ENCODE results near the gene UBAP2. TPM values are rescaled to one million over a fixed set of nuclear protein-coding genes. Genes with fewer than 3 reads are reported as not detected.

UBAP2 gene
- total RNA-seq, 1 experiment from 2014 or later = 62.5 TPM

GRCh38 chr9:34085581-34086500, 37.2 kb upstream of the UBAP2 start:
- Histone ChIP-seq H3K36me3 (ENCODE audit: insufficient read depth, low read length, poor library complexity, severe bottlenecking) (peaks cover 31% of the 10 kb centered on the region), H3K4me1 (ENCODE audit: insufficient read depth, low read length, poor library complexity, severe bottlenecking) (no peaks in the 10 kb centered on the region), H3K27ac (ENCODE audit: low read depth, low read length, poor library complexity, severe bottlenecking) (no peak overlapping the region), H3K4me3 (ENCODE audit: low read depth, low read length, poor library complexity, severe bottlenecking) (no peak overlapping the region), H3K27me3 (replicated peaks; ENCODE audit: insufficient read depth, low read depth, low read length, poor library complexity) (no peaks in the 10 kb centered on the region), H3K9me3 (ENCODE audit: low read depth, low read length, poor library complexity, severe bottlenecking) (no peaks in the 10 kb centered on the region)
- POLR2A ChIA-PET (ENCODE audit: low non-redundant PET) = no interaction called here
- no TSS peak for BruUV-seq (replicated peaks)
- CTCF ChIA-PET = interaction anchor here (0.5 kb wide), 1 partner anchor 76 kb away, joined by 6 read pairs; no protein-coding TSS in a partner anchor
- no peak for TF ChIP-seq EZH2 (IDR thresholded peaks at IDR 0.05; ENCODE audit: borderline replicate concordance, low read depth, low read length, poor library complexity, severe bottlenecking)
- no peak for TF ChIP-seq CTCF (conservative IDR thresholded peaks at IDR 0.05; ENCODE audit: low read depth, low read length)
- intact Hi-C loops (cut with micrococcal nuclease; ENCODE audit: unreplicated experiment) = no loop called here
- DNase-seq (ENCODE audit: low spot score) = no peak

GRCh38 chr9:34084562-34084961, 35.9 kb upstream of the UBAP2 start:
- ChIA-PET CTCF (no interaction called here), POLR2A (ENCODE audit: low non-redundant PET) (no interaction called here)
- Histone ChIP-seq H3K9me3 (ENCODE audit: low read depth, low read length, poor library complexity, severe bottlenecking) (no peaks in the 10 kb centered on the region), H3K4me1 (ENCODE audit: insufficient read depth, low read length, poor library complexity, severe bottlenecking) (no peaks in the 10 kb centered on the region), H3K27me3 (replicated peaks; ENCODE audit: insufficient read depth, low read depth, low read length, poor library complexity) (no peaks in the 10 kb centered on the region), H3K4me3 (ENCODE audit: low read depth, low read length, poor library complexity, severe bottlenecking) (no peak overlapping the region), H3K27ac (ENCODE audit: low read depth, low read length, poor library complexity, severe bottlenecking) (no peak overlapping the region), H3K36me3 (ENCODE audit: insufficient read depth, low read length, poor library complexity, severe bottlenecking) (peaks cover 28% of the 10 kb centered on the region)
- DNase-seq (ENCODE audit: low spot score) = no peak
- intact Hi-C loops (cut with micrococcal nuclease; ENCODE audit: unreplicated experiment) = no loop called here
- TF ChIP-seq CTCF (conservative IDR thresholded peaks at IDR 0.05; ENCODE audit: low read depth, low read length) = no peak
- TF ChIP-seq EZH2 (IDR thresholded peaks at IDR 0.05; ENCODE audit: borderline replicate concordance, low read depth, low read length, poor library complexity, severe bottlenecking) = no peak
- no TSS peak for BruUV-seq (replicated peaks)

DNA sequence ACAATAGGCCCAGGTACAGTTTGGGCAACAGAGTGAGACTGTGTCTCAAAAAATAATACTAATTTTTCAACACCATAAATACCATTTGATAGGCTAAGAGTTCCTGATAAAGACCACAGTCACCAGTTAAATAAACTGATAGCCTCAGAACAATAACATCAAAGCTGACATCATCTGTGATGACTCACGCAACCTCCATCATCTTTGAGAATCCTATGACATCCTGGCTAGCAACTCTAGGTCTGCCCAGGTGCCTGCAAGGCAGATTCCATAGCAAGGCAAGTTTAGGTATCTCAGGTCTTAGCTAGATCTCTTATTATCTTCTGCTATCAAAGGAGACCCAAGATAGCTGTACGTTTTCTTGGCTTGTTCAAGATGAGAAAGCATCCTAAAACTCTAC, 30.5 kb upstream of the UBAP2 start:
- DNase-seq (ENCODE audit: low spot score) = no peak
- ChIA-PET POLR2A (ENCODE audit: low non-redundant PET) (no interaction called here), CTCF (no interaction called here)
- Histone ChIP-seq H3K36me3 (ENCODE audit: insufficient read depth, low read length, poor library complexity, severe bottlenecking) (no peaks in the 10 kb centered on the region), H3K27ac (ENCODE audit: low read depth, low read length, poor library complexity, severe bottlenecking) (no peak overlapping the region), H3K4me3 (ENCODE audit: low read depth, low read length, poor library complexity, severe bottlenecking) (no peak overlapping the region), H3K9me3 (ENCODE audit: low read depth, low read length, poor library complexity, severe bottlenecking) (no peaks in the 10 kb centered on the region), H3K27me3 (replicated peaks; ENCODE audit: insufficient read depth, low read depth, low read length, poor library complexity) (no peaks in the 10 kb centered on the region), H3K4me1 (ENCODE audit: insufficient read depth, low read length, poor library complexity, severe bottlenecking) (no peaks in the 10 kb centered on the region)
- BruUV-seq (replicated peaks) = no TSS peak
- intact Hi-C loops (cut with micrococcal nuclease; ENCODE audit: unreplicated experiment) = loop anchor here (10.0 kb wide), 1 partner anchor 176 kb away; no protein-coding TSS in a partner anchor
- no peak for TF ChIP-seq CTCF (conservative IDR thresholded peaks at IDR 0.05; ENCODE audit: low read depth, low read length)
- TF ChIP-seq EZH2 (IDR thresholded peaks at IDR 0.05; ENCODE audit: borderline replicate concordance, low read depth, low read length, poor library complexity, severe bottlenecking) = no peak
